ENCODE data around the gene CCN2. TPM values are rescaled to one million over a fixed set of nuclear protein-coding genes. Genes with fewer than 3 reads are reported as not detected.

Gene CCN2
- polyA plus RNA-seq, 2 of the 4 experiments (the other 2 are of a cell fraction) = 32.0 to 103 TPM

- Histone ChIP-seq H3K9me3 (no peaks in the 10 kb centered on the region; the same call in 2 of the 3 replicates), H3K27ac (no peak overlapping the region), H3K4me1 (no peaks in the 10 kb centered on the region), H3K4me3 (no peak overlapping the region), H3K4me2 (no peak overlapping the region)
- no peak for ATAC-seq
- 24% methylated on average over 6 of the region's 6 CpGs for WGBS (ENCODE audit: missing lambda C conversion rate)
- CTCF ChIA-PET = interaction anchor here (0.7 to 4.1 kb wide), 12 partner anchors 8 to 380 kb away, joined by 3 to 27 read pairs (median 4); no protein-coding TSS in a partner anchor
- POLR2A ChIA-PET = no interaction called here
- no peak for FAIRE-seq
- TF ChIP-seq HOXB13 (CRISPR knock-in tag; IDR thresholded peaks at IDR 0.05; ENCODE audit: low read depth) = no peak
- TF ChIP-seq FOXS1 (CRISPR knock-in tag; IDR thresholded peaks at IDR 0.05) = no peak
- no peak for TF ChIP-seq CHD2 (IDR thresholded peaks at IDR 0.05; ENCODE audit: low read length, partially characterized antibody)
- TF ChIP-seq HES2 (IDR thresholded peaks at IDR 0.05) = no peak
- no peak for TF ChIP-seq RNF2 (IDR thresholded peaks at IDR 0.05; ENCODE audit: borderline replicate concordance, low read depth)
- TF ChIP-seq, protein P1, sequence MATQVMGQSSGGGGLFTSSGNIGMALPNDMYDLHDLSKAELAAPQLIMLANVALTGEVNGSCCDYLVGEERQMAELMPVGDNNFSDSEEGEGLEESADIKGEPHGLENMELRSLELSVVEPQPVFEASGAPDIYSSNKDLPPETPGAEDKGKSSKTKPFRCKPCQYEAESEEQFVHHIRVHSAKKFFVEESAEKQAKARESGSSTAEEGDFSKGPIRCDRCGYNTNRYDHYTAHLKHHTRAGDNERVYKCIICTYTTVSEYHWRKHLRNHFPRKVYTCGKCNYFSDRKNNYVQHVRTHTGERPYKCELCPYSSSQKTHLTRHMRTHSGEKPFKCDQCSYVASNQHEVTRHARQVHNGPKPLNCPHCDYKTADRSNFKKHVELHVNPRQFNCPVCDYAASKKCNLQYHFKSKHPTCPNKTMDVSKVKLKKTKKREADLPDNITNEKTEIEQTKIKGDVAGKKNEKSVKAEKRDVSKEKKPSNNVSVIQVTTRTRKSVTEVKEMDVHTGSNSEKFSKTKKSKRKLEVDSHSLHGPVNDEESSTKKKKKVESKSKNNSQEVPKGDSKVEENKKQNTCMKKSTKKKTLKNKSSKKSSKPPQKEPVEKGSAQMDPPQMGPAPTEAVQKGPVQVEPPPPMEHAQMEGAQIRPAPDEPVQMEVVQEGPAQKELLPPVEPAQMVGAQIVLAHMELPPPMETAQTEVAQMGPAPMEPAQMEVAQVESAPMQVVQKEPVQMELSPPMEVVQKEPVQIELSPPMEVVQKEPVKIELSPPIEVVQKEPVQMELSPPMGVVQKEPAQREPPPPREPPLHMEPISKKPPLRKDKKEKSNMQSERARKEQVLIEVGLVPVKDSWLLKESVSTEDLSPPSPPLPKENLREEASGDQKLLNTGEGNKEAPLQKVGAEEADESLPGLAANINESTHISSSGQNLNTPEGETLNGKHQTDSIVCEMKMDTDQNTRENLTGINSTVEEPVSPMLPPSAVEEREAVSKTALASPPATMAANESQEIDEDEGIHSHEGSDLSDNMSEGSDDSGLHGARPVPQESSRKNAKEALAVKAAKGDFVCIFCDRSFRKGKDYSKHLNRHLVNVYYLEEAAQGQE (IDR thresholded peaks at IDR 0.05) = no peak
- no peak for TF ChIP-seq SMC3 (IDR thresholded peaks at IDR 0.05)
- TF ChIP-seq FOSB (CRISPR knock-in tag; IDR thresholded peaks at IDR 0.05) = no peak
- TF ChIP-seq ZC3H11A (IDR thresholded peaks at IDR 0.05) = no peak
- no peak for DNase-seq (ENCODE audit: low read depth in 1 of 2, low spot score in 1 of 2)
Observed at GRCh38 chr6:131917763-131918649, 33.2 kb downstream of the CCN2 start.

DNA sequence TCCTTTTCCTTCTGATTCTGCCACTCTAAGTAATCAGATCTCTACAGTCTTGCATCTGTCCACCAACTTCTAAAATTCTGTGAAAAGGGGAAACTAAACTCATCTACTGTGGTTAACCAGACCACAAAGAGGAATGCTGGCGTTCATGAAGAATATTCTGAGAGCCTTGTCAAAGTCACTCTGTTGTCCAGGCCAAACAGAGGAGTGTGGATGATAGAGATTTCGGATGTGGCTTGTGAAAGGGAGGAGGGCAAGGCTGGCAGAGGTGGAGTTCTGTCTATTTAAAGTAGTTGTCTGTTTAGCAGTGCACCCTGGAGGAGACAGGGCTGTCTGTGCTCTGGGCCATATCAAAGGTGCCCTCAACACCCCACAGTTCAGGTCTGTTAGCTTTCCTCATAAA is 33.9 kb downstream of the CCN2 start:
- Histone ChIP-seq H3K4me1 (no peaks in the 10 kb centered on the region), H3K27ac (no peak overlapping the region), H3K9me3 (no peaks in the 10 kb centered on the region; the same call in 2 of the 3 replicates), H3K4me2 (no peak overlapping the region), H3K4me3 (no peak overlapping the region)
- DNase-seq (ENCODE audit: low read depth in 1 of 2, low spot score in 1 of 2) = no peak
- TF ChIP-seq, protein P2, sequence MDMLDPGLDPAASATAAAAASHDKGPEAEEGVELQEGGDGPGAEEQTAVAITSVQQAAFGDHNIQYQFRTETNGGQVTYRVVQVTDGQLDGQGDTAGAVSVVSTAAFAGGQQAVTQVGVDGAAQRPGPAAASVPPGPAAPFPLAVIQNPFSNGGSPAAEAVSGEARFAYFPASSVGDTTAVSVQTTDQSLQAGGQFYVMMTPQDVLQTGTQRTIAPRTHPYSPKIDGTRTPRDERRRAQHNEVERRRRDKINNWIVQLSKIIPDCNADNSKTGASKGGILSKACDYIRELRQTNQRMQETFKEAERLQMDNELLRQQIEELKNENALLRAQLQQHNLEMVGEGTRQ (IDR thresholded peaks at IDR 0.05) = no peak
- no peak for TF ChIP-seq RFX5 (IDR thresholded peaks at IDR 0.05)
- TF ChIP-seq KDM5A (IDR thresholded peaks at IDR 0.05) = no peak
- no peak for TF ChIP-seq HMGXB4 (CRISPR knock-in tag; IDR thresholded peaks at IDR 0.05; ENCODE audit: borderline replicate concordance)
- TF ChIP-seq HEYL (CRISPR knock-in tag; IDR thresholded peaks at IDR 0.05) = no peak
- TF ChIP-seq RAD21 (conservative IDR thresholded peaks at IDR 0.05 in 1 of 2, IDR thresholded peaks at IDR 0.05 in 1 of 2) = no peak
- no peak for TF ChIP-seq GATA3 (IDR thresholded peaks at IDR 0.05; ENCODE audit: borderline replicate concordance)
- no peak for TF ChIP-seq RNF2 (IDR thresholded peaks at IDR 0.05; ENCODE audit: borderline replicate concordance, low read depth)
- TF ChIP-seq HOXA7 (CRISPR knock-in tag; IDR thresholded peaks at IDR 0.05) = no peak
- no peak for TF ChIP-seq CBX2 (IDR thresholded peaks at IDR 0.05; ENCODE audit: borderline replicate concordance, low read depth)
- TF ChIP-seq MAZ (IDR thresholded peaks at IDR 0.05; ENCODE audit: borderline replicate concordance, low read depth, low read length) = no peak
- no peak for TF ChIP-seq BHLHE40 (IDR thresholded peaks at IDR 0.05; ENCODE audit: low read depth, low read length)
- 53% methylated on average over 2 of the region's 2 CpGs for WGBS (ENCODE audit: missing lambda C conversion rate)
- ChIA-PET CTCF (interaction anchor here (0.7 to 4.1 kb wide), 8 partner anchors 8 to 381 kb away, joined by 3 to 27 read pairs (median 6); no protein-coding TSS in a partner anchor), POLR2A (no interaction called here)
- no peak for FAIRE-seq
- ATAC-seq = no peak

Measured in A549 (cell line).